ENCODE data around the gene MIPEP.

Gene MIPEP

GRCh38 chr13:23789576-23790346 is 99.4 kb downstream of the MIPEP start:
- no peak for TF ChIP-seq CTCF (IDR thresholded peaks at IDR 0.05; ENCODE audit: borderline replicate concordance, control extremely low read depth, extremely low read depth, insufficient read depth, missing control alignments)
- in situ Hi-C loops (cut with MboI; ENCODE audit: low sequenced_read_pairs, unreplicated experiment) = no loop called here
- DNase-seq (ENCODE audit: low spot score) = no peak

GRCh38 chr13:23788459-23788858 is 100.7 kb downstream of the MIPEP start:
- in situ Hi-C loops (cut with MboI; ENCODE audit: low sequenced_read_pairs, unreplicated experiment) = no loop called here
- TF ChIP-seq CTCF (IDR thresholded peaks at IDR 0.05; ENCODE audit: borderline replicate concordance, control extremely low read depth, extremely low read depth, insufficient read depth, missing control alignments) = no peak
- DNase-seq (ENCODE audit: low spot score) = no peak

- in situ Hi-C loops (cut with MboI; ENCODE audit: low sequenced_read_pairs, unreplicated experiment) = no loop called here
- no peak for TF ChIP-seq CTCF (IDR thresholded peaks at IDR 0.05; ENCODE audit: borderline replicate concordance, control extremely low read depth, extremely low read depth, insufficient read depth, missing control alignments)
- DNase-seq (ENCODE audit: low spot score) = no peak
Measured at GRCh38 chr13:23787464-23787863, 101.7 kb downstream of the MIPEP start.

GRCh38 chr13:23786607-23787006 is 102.6 kb downstream of the MIPEP start:
- no peak for TF ChIP-seq CTCF (IDR thresholded peaks at IDR 0.05; ENCODE audit: borderline replicate concordance, control extremely low read depth, extremely low read depth, insufficient read depth, missing control alignments)
- no peak for DNase-seq (ENCODE audit: low spot score)
- in situ Hi-C loops (cut with MboI; ENCODE audit: low sequenced_read_pairs, unreplicated experiment) = no loop called here

- DNase-seq (ENCODE audit: low spot score) = no peak
- no peak for TF ChIP-seq CTCF (IDR thresholded peaks at IDR 0.05; ENCODE audit: borderline replicate concordance, control extremely low read depth, extremely low read depth, insufficient read depth, missing control alignments)
- in situ Hi-C loops (cut with MboI; ENCODE audit: low sequenced_read_pairs, unreplicated experiment) = no loop called here
Measured at GRCh38 chr13:23778879-23779278, 110.3 kb downstream of the MIPEP start.

GRCh38 chr13:23778002-23778652 is 111.1 kb downstream of the MIPEP start:
- peak; percentile 19 for TF ChIP-seq CTCF (IDR thresholded peaks at IDR 0.05; ENCODE audit: borderline replicate concordance, control extremely low read depth, extremely low read depth, insufficient read depth, missing control alignments)
- in situ Hi-C loops (cut with MboI; ENCODE audit: low sequenced_read_pairs, unreplicated experiment) = no loop called here
- no peak for DNase-seq (ENCODE audit: low spot score)

Data from GM13976 (cell line).